Measurements from ENCODE around the gene KLHL10. TPM values are rescaled to one million over a fixed set of nuclear protein-coding genes. Genes with fewer than 3 reads are reported as not detected.
"Not testable (repeated sequence)": the region's sequence is repeated elsewhere in the genome, so short reads cannot be mapped to it uniquely, and the experiment has no call there.

Gene KLHL10
- total RNA-seq, 4 donors from 2014 or later = 0.62 to 2.7 (median 1.4) TPM

DNA sequence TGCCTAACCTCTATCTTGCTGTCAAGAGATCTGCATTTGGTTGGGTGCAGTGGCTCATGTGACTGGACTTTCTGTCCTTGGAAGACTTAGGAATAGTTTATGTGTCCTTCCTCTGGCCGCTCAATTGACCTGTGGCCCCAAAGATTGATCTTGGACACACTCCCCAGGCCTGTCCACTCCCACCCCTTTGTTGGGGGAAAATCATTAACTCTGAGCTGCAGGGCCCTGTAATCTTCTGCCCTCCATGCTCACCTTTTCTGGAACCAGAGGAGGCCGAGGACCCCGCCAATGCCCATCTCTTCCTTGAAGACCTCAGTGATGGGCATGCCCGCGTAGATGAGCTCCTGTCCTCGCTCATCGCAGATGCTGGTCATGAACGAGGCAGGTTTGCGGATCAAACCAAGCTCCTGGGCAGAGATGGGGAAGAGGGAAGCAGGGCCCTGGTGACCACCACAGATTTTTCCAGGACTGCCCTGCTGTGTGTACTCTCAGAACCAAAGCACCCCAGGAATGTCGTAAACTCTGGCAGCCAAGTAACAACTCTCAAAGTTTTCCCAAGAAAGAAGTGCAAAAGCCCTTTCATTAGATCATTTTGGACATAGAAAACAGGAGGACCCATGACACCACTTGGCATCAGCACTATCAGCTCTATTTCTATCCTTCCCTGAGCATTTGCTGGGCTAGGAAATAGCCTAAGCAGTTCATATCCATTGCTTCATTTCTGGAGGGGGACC, 36.1 kb downstream of the KLHL10 start:
- Histone ChIP-seq H3K4me1 (no peaks in the 10 kb centered on the region), H3K9me3 (no peaks in the 10 kb centered on the region), H3K36me3 (peaks cover 0 to 93% of the 10 kb centered on the region in 2 donors), H3K27me3 (no peaks in the 10 kb centered on the region), H3K27ac (no peak overlapping the region), H3K4me3 (no peak overlapping the region)
- ATAC-seq = no peak
- TF ChIP-seq POLR2AphosphoS5 (IDR thresholded peaks at IDR 0.05) (no peak), EP300 (IDR thresholded peaks at IDR 0.05) (no peak), POLR2A (IDR thresholded peaks at IDR 0.05) (no peak)
- TF ChIP-seq, protein P1, sequence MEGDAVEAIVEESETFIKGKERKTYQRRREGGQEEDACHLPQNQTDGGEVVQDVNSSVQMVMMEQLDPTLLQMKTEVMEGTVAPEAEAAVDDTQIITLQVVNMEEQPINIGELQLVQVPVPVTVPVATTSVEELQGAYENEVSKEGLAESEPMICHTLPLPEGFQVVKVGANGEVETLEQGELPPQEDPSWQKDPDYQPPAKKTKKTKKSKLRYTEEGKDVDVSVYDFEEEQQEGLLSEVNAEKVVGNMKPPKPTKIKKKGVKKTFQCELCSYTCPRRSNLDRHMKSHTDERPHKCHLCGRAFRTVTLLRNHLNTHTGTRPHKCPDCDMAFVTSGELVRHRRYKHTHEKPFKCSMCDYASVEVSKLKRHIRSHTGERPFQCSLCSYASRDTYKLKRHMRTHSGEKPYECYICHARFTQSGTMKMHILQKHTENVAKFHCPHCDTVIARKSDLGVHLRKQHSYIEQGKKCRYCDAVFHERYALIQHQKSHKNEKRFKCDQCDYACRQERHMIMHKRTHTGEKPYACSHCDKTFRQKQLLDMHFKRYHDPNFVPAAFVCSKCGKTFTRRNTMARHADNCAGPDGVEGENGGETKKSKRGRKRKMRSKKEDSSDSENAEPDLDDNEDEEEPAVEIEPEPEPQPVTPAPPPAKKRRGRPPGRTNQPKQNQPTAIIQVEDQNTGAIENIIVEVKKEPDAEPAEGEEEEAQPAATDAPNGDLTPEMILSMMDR (IDR thresholded peaks at IDR 0.05) = no peak
- WGBS, 2 donors (ENCODE audit: low coverage in 1 of 2) = 82 to 89% methylated on average over 1 to 2 of the region's 10 CpGs

DNA sequence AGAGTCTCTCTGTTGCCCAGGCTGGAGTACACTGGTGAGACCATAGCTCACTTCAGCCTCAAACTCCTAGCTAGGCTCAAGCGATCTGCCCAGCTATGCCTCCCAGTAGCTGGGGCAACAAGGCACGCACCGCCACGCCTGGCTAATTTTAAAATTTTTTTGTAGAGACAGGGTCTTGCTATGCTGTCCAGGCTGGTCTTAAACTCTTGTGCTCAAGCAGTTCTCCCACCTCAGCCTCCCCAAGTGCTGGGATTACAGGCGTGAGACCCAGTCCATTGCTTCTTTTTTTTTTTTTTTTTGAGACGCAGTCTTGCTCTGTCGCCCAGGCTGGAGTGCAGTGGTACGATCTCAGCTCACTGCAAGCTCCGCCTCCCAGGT, 36.7 kb downstream of the KLHL10 start:
- peaks cover 0 to 93% of the 10 kb centered on the region in 2 donors for H3K36me3 ChIP-seq
- not testable (repeated sequence) for H3K27me3 ChIP-seq, H3K4me3 ChIP-seq, H3K27ac ChIP-seq, H3K9me3 ChIP-seq, H3K4me1 ChIP-seq, ATAC-seq
- WGBS, 2 donors (ENCODE audit: low coverage in 1 of 2) = 98 to 100% methylated on average over 7 of the region's 9 CpGs

DNA sequence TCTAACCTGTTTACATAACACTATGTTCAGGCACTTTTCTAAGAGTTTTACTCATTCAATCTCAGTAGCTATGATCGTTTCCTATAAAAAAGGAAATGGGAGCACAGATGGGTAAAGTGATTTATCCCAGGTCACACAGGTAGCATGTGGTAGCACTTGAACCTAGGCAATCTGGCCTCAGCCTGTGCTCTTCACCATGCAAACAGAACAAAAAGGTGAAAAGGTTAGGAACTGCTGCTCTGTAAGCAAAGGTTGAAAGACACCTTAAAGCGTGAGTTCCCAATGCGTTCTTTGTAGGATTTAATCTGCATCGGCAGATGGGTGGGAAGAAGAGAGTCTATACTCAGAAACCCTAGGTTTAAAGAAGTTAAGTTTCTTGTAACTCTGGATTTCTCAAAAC, 42.5 kb downstream of the KLHL10 start:
- Histone ChIP-seq H3K27ac (no peak overlapping the region), H3K36me3 (peaks cover 0 to 91% of the 10 kb centered on the region in 2 donors), H3K9me3 (no peaks in the 10 kb centered on the region), H3K27me3 (no peaks in the 10 kb centered on the region), H3K4me1 (no peaks in the 10 kb centered on the region), H3K4me3 (no peak overlapping the region)
- TF ChIP-seq EP300 (IDR thresholded peaks at IDR 0.05) = no peak
- no peak for TF ChIP-seq POLR2A (IDR thresholded peaks at IDR 0.05)
- TF ChIP-seq, protein P1 (IDR thresholded peaks at IDR 0.05) = no peak
- TF ChIP-seq POLR2AphosphoS5 (IDR thresholded peaks at IDR 0.05) = no peak
- WGBS, 2 donors (ENCODE audit: low coverage in 1 of 2) = 96 to 97% methylated on average over 4 of the region's 4 CpGs
- ATAC-seq = no peak

DNA sequence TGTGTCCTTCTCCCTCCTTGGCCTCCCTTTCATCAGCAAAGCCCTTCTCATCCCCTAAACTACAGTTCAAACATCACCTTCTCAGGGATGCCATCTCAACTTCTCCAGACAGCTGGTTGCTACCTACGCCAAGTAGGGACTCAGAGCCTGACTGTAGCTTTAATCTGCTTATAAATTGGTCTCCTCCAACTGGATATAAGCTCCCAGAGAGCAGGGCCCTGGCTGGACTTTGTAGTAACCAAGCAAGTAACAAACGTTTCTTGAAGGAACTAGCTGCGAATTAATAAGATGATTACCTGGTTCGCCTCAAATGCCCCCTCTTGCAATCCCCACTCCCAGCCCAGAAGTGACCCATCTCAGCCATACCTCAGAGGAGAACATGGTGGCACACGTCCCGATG, 45.1 kb downstream of the KLHL10 start:
- H3K9me3 ChIP-seq = no peaks in the 10 kb centered on the region
- H3K27me3 ChIP-seq = no peaks in the 10 kb centered on the region
- ATAC-seq = no peak
- H3K27ac ChIP-seq = no peak overlapping the region
- TF ChIP-seq, protein P1 (IDR thresholded peaks at IDR 0.05) = no peak
- no peak for TF ChIP-seq POLR2AphosphoS5 (IDR thresholded peaks at IDR 0.05)
- H3K4me3 ChIP-seq = no peak overlapping the region
- no peaks in the 10 kb centered on the region for H3K4me1 ChIP-seq
- WGBS, 2 donors (ENCODE audit: low coverage in 1 of 2) = 80 to 87% methylated on average over 1 to 3 of the region's 6 CpGs
- peaks cover 0 to 98% of the 10 kb centered on the region in 2 donors for H3K36me3 ChIP-seq

DNA sequence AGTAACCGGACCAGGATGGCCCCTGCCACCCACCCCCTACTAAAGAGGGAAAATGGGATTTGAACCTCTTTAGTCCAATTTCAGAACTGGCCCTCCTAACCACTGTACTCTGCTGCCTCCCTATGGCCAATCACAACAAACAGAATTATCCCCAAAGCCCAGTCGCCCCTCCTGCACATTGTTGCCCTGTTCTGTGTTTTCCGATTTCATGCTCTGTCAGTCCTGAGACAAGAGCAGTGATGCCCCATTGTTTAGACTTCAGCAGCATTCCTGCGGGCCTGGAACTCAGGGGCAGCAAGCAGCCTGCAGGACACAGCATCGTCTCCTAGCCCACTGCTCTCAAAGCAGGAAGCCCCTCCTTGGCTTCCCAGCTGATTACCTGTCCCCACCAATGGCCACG, 48.1 kb downstream of the KLHL10 start:
- Histone ChIP-seq H3K27me3 (no peaks in the 10 kb centered on the region), H3K4me1 (no peaks in the 10 kb centered on the region), H3K9me3 (no peaks in the 10 kb centered on the region), H3K36me3 (peaks cover 0 to 98% of the 10 kb centered on the region in 2 donors), H3K27ac (no peak overlapping the region), H3K4me3 (no peak overlapping the region)
- TF ChIP-seq, protein P1 (IDR thresholded peaks at IDR 0.05) = peak in 2 of 4 experiments; percentile 20 to 21
- no peak for TF ChIP-seq POLR2AphosphoS5 (IDR thresholded peaks at IDR 0.05)
- ATAC-seq = no peak
- 55 to 60% methylated on average over 3 of the region's 6 CpGs for WGBS, 2 donors (ENCODE audit: low coverage in 1 of 2)
